Renal cortex interstitium (tissue), 11 donors: ENCODE results near the gene FAM83G. TPM values are rescaled to one million over a fixed set of nuclear protein-coding genes. Genes with fewer than 3 reads are reported as not detected.
A peak's percentile ranks its signal among the peaks of the same experiment; 100 is the strongest.
"Not testable (repeated sequence)": the region's sequence is repeated elsewhere in the genome, so short reads cannot be mapped to it uniquely, and the experiment has no call there.

ENCODE experiments used
- DNase-seq, 11 donors: peaks; one replicate each; pipeline ENCODE4 v3.0.0-alpha.2; 2013; ENCODE audit warnings: low read depth in 9 of 11, low spot score in 4 of 11; ENCODE audit errors: extremely low read depth in 1 of 11
- polyA plus RNA-seq, 3 donors: library from polyadenylated mRNA; unstranded; fragments of 120-200 nt; gene quantifications; one replicate each; pipeline ENCODE4 v1.2.1, GENCODE V29; 2013; ENCODE audit not compliant: insufficient read length in 3 of 3

FAM83G gene
- polyA plus RNA-seq, 3 donors: 5.2 to 9.7 (median 7.4) TPM

DNA sequence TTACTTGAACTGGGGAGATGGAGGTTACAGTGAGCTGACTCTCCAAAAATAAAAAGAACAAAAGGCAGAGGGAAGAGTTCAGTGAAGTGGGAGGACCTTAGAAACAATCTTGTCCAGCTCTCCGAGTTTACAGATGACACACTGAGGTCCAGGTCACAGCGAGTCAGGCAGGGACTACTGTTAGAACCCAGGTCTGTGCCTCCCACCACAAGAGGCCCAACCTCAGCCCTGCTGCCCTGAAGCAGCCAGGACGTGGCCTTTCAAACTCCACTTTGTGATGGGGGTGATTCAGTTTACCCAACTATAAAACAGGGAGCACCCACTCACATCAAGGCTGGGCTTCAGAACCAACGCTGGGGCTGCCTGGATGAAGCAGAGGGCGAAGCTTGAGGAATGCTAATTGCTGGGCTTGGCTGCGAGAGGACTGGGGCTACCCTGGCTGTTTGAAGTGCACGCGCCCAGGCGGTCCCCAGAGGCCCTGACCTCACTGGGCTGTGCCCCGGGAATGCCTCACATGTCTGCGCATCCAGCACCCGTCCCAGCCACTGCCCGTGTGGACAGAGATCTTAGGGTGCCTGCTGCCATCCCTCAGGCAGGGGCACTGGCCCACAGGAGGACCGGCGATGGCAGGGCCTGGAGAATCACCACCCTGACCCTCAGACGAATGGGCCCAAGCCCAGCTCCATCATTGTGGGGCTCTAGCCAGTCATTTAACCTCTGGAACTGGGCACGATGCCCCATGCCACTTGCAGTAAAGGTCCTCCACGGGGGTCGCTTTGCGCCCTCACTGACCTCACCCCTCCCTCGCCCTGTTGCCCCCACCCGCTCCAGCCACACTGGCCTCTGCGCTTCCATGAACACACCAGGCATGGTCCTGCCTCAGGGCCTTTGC, 41.2 kb downstream of the FAM83G start:
- no peak for DNase-seq

DNA sequence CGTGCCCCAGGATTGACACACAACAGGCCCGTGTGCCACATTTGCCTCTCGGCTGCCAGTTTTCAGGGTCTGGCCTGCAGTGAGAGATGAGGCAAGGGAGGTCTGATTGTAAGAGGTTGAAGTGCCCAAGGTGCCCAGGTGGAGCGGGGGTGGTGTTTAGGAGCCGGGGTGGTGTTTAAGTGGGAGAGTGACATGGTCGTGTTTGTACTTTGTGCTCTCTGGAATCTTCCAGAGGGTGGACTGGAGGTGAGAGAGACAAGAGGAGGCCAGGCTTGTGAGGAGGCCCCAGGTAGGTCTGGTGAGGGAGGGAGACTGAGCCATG, 42.1 kb downstream of the FAM83G start:
- no peak for DNase-seq

GRCh38 chr17:18961634-18962493, 42.7 kb downstream of the FAM83G start:
- no peak for DNase-seq

DNA sequence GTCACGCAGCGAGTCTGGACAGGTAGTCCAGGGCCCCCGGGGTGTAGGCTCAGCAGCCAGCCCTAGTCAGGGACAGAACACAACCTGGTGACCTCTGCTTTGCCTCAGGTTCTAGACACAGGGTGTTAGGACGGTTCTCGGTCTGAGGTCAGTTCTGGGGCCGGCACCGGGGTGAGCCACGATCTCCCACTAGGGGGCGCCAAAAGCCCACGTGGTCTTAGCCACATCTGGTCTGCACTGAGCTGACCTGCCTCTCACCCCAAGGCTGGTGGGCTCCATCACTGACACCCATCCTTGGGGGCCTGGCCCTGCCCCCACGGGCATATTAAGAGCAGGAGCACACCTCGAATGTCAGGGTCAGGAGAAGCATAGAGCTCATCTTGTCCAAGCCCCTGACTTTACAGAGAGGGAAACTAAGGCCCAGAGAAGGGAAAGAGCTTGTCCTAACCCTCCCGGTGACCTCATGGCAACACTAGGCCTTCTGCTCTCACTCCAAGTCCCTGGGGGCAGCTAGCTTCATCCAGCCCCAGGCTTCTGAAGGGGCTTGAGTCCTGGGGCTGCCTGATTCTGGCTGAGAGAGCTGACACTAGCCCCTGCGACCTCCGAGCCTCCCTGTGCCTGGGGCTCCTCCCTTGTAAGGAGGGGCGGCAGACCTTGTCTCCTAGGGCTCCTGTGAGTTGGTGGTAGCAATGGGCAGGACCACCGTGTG, 43.6 kb downstream of the FAM83G start:
- peak in 7 of 11 donors; percentile 45 to 65 (median 59) for DNase-seq

DNA sequence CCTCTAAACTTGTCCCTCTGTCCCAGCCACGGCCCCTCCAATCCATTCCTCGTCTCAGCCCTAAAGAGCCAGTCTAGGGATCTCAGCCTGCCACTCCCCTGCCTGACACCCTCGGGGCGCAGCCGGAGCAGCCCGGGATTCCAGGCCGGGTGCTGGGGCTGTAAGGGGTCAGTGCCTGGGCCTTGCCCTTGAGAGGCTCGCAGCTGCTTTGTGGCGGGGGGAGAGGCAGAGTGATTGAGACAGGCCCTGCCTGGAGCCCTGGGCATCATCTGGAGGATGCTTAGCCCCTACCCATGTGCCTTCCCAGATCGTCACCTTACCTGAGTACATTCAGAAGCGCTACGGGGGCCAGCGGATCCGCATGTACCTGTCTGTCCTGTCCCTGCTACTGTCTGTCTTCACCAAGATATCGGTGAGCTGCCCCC, 44.3 kb downstream of the FAM83G start:
- no peak for DNase-seq

DNA sequence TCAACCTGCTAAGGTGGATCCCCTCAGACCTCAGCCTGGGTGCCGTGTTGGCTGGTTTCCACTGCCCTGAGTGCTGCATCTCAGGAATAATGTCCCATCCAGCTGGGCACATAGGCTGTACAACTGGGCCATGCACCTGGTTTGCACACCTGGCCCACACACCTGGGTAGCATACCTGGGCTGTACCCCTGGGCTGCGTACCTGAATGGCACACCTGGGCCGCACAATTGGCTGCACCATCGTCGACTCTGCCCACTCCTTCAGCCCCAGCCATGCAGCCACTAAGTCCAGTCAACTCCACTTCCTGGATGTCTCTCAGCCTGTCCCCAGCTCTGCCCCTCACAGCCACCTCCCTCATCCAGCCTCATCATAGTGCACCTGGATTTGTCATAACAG, 44.7 kb downstream of the FAM83G start:
- DNase-seq: no peak

DNA sequence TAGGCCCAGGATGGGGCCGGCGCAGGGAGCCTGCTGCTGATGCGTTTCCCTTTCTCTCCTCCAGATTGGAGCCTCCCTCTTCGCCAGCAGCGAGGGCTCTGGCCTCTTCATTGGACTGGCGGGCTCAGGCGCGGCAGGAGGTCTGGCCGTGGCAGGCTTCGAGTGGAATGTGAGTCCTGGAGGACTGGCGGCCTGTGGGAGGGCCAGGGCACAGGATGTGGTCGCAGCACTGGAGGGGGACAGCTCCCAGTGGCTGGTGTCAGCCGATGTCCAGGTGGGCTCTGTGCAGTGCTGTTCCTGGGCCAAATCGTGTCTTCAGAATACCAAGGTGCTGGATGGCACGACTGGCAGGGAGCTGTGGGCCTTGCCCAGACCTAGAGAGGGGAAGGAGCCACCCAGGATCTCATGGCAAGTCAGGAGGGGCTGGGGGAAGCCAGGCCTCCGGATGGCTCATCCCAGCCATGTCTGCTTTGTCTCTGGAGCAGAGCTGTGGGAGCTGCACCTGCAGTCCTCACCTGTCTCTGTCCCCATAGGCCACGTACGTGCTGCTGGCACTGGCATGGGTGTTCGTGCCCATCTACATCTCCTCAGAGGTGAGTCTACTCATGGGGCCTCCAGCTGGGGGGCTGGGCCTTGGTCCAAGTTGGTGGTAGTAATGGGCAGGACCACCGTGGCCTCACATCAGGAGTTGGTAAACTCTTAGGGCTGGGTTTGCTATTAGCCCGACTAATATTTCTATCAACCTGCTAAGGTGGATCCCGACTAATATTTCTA, 45.3 kb downstream of the FAM83G start:
- no peak for DNase-seq

- no peak for DNase-seq
These were observed 46.0 kb downstream of the FAM83G start for GRCh38 chr17:18958611-18959010.

- DNase-seq: no peak
These were observed 46.7 kb downstream of the FAM83G start for GRCh38 chr17:18957831-18958230.

DNA sequence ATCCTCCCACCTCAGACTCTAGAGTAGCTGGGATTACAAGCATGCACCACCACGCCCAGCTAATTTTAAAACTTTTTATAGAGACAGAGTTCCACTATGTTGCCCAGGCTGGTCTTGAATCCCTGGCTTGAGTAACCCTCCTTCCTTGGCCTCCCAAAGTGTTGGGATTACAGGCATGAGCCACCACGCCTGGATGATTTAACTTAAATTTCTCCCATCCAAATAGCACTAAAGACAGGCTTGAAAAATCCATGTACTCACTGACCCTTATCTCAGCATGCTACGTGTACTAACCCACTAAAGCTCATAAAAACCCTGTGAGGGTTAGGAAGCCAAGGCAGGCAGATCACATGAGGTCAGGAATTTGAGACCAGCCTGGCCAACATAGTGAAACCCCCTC, 48.0 kb downstream of the FAM83G start:
- no peak for DNase-seq

DNA sequence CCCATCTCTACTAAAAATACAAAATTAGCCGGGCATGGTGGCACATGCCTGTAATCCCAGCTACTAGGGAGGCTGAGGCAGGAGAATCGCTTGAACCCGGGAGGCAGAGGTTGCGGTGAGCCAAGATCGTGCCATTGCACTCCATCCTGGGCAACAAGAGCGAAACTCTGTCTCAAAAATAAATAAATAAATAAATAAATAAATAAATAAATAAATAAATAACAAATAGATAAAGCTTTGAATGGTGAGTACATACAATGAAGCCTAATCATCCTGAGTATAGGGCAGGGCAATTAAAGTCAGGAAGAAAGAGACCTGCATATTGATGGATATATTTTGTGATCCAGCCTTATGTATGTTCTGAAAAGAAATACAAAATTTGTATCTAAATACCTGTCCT, 48.5 kb downstream of the FAM83G start:
- DNase-seq: not testable (repeated sequence)

DNA sequence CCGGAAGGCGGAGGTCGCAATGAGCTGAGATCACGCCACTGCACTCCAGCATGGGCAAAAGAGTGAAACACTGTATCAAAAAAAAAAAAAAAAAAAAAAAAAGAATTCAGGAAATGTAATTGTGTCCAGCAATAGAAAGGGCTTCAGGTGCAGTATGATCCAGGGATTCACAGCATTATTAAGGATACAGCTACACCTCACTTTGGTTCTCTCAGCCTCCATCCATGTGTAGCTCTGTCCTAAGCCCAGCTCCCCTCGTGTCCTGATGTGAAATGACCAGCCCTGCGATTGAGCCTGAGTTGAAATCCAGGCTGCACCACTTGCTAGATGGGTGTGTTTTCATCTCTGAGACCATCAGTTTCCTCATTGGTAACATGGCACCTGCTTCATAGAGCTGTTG, 49.6 kb downstream of the FAM83G start:
- DNase-seq: no peak

DNA sequence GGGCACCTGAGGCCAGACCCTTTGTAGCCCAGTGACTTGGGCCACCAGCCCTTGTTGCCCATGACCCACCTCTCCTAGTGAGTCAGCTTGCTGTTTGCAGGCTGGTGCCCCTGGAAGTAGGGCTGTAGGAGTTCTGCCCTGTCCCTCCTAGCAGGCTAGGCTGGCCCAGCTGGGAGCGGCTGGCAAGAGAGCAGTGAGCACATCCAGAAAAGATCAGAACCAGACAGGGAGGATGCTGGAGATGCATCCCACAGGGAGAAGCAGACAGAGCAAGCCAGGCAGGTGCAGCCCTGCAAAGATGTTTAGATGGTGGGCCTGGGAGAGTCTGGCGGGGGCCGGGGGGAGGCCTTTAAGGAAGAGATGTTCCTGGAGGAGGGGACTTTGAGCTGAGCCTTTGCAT, 50.2 kb downstream of the FAM83G start:
- no peak for DNase-seq

DNA sequence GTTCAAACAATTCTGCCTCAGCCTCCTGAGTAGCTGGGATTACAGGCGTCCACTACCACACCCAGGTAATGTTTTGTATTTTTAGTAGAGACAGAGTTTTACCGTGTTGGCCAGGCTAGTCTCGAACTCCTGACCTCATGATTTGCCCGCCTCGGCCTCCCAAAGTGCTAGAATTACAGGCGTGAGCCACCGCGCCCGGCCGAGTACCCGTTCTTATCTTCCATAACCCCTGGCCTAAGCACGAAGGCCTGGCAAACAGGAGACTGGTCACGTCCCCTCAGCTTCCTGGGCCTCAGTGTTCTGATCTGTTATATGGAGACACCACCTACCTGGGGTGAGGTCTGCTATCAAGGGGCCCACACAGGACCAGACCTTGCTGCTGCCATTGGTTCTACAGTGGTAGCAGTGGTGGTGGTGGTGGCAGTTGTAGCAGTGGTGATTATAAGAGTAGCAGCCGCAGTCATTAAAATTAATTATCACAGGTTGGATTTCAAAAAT, 51.3 kb downstream of the FAM83G start:
- no peak for DNase-seq

GRCh38 chr17:18951941-18952842, 52.4 kb downstream of the FAM83G start, which contains the start of gene SLC5A10:
Gene SLC5A10, plus strand, starts transcription at chr17:18952165. Its CDS starts 41 bp downstream, at chr17:18952206.
- DNase-seq: no peak

DNA sequence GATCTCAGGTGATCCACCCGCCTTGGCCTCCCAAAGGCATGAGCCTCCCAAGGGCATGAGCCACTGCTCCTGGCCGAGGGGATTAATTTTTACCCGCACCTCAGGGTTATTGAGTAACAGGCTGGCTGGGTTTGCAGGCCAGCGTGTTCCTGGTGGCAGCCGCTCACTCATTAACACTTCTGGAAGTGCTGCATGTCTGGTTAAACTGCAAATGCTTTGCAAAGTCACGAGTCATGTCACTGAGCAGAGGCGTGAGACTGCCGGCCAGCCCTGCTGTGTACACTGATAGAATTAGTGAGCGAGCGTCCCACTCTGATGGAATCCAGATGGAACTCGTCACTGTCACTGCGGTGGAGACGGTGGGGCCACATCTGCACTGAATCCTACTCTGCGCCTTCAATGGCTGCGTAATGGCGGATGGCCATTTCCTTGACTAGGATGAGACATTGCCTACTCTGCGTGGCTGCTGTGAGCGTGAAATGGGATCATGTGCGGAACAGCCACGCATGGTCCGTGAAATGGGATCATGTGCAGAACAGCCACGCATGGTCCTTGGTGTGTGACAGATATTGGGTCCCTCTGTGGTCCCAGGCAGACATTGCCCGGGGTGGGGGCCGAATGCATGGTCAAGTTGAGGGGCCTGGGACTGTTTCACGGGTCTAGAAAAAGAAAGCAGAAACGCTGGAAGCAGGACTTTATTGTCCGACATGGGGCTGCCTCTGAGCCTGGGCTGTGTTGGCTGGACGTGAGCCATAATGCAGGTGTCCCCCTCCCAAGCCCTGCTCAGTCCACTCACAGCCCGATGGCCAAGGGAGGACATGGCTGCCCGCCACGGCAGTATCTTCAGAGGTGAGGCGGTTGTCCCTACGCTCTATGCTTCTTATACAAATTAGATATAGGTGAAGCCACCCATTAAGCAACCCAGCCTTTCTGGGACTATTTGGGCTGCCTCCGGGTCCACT, 53.3 kb downstream of the FAM83G start:
- DNase-seq: peak in 8 of 11 donors; percentile 29 to 78 (median 48)

- DNase-seq: no peak
These were observed 54.2 kb downstream of the FAM83G start for GRCh38 chr17:18950346-18950745.
